OCI-LY7 (cell line): Measurements from ENCODE around the gene SHF.

ENCODE experiments used
- CTCF ChIP-seq: fragments of 200-600 bp; sonication (generic); conservative IDR thresholded peaks from 2 replicates; pipeline ENCODE4 v1.5.1; 2014; ENCODE audit warnings: mild to moderate bottlenecking, antibody characterized with exemption, low read length, moderate library complexity, mixed read lengths
- EZH2phosphoT487 ChIP-seq: fragments of 200-600 bp; sonication (generic); IDR thresholded peaks from 2 replicates; pipeline ENCODE4 v1.6.1; 2018; ENCODE audit warnings: low read depth, borderline replicate concordance, mild to moderate bottlenecking, mixed run types, antibody characterized with exemption, low read length, moderate library complexity, mixed read lengths

GRCh38 chr15:45138814-45139765, 48.7 kb downstream of the SHF start:
- TF ChIP-seq CTCF (no peak), EZH2phosphoT487 (no peak)
